RPMI8226 (cell line): ENCODE data around the gene EPHB1.

Experiments
- DNase-seq: peaks from one replicate; pipeline ENCODE4 v3.0.0-alpha.2; 2015

Gene EPHB1

DNA sequence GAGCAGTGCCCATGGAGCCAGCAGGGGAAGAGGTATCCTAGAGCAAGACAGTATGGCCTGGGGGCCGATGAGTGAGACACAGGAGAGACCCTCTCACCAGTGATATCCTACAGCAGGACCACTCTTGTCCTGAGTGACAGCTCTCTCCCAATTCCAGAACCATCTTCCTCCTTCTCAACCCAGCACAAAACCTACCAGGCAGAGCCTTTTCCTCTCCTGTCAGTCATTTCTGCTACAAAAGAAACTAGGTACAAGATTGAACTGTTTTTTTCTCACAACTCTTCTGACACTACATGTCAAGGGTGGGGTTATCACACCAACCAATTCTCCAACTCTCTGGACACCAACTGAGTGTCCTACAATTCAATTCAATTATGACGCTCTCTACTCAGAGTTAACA is 506.6 kb downstream of the EPHB1 start:
- DNase-seq = no peak

DNA sequence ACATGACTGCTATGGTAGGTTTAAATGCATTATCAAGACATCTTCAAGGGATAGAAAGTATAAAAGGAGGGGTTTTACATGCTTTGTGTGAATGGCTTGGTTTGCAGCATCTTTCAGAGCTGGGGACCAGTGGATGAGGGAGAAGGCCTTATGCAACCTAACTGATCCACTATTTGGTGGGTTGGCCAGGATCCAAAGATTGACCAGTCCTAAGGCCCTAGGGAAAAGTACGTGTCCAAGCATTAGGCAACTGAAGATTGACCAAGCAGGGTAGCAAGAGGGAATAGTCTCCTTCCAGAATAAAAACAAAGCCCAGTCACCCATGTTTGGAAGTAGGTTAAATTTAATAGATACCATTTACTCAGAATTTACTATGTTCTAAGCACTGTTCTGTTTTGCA is 509.3 kb downstream of the EPHB1 start:
- no peak for DNase-seq
